ENCODE data around the gene TSEN15. TPM values are rescaled to one million over a fixed set of nuclear protein-coding genes. Genes with fewer than 3 reads are reported as not detected.

TSEN15 gene
- total and polyA plus RNA-seq, 2 of the 13 experiments (the other 11 are each of a cell fraction or from before 2014, with no cell fraction given), result 25.6 to 35.8 TPM

GRCh38 chr1:184068354-184068753, 16.8 kb downstream of the TSEN15 start:
- FAIRE-seq, result no peak
- no TSS peak for BruUV-seq (replicated peaks)
- Histone ChIP-seq H4K20me1 (ENCODE audit: insufficient read depth, low read length) (no peaks in the 10 kb centered on the region), H3K9ac (ENCODE audit: insufficient read depth, low read depth, low read length) (no peak overlapping the region), H3K4me2 (ENCODE audit: low read depth, low read length) (no peak overlapping the region), H2AFZ (ENCODE audit: low read length) (no peak overlapping the region), H3K9me3 (ENCODE audit: low read length) (no peaks in the 10 kb centered on the region), H3K79me2 (ENCODE audit: insufficient read depth, low read length) (no peaks in the 10 kb centered on the region), H3K27ac (ENCODE audit: extremely low read length, insufficient read depth, low read length) (no peak overlapping the region), H3K4me3 (replicated peaks in 1 of 3; ENCODE audit: insufficient read depth in 1 of 3, low read depth in 2 of 3, low read length in 3 of 3) (no peak overlapping the region), H3K27me3 (ENCODE audit: control insufficient read depth in 1 of 2, insufficient read depth in 2 of 2, low read length in 2 of 2) (no peaks in the 10 kb centered on the region), H3K4me1 (ENCODE audit: insufficient read depth, low read length) (no peaks in the 10 kb centered on the region), H3K36me3 (replicated peaks in 1 of 2; ENCODE audit: control insufficient read depth in 1 of 2, insufficient read depth in 2 of 2, low read length in 2 of 2) (peaks cover 0 to 13% of the 10 kb centered on the region in 2 experiments; a peak in 1 of 5 replicates)
- intact Hi-C loops (cut with micrococcal nuclease; ENCODE audit: unreplicated experiment), result no loop called here
- CTCF ChIA-PET (ENCODE audit: low intra/inter-chr PET ratio, low total read pairs), result no interaction called here
- no peak for ATAC-seq
- no peak for DNase-seq (ENCODE audit: low spot score)
- TF ChIP-seq MAFF (IDR thresholded peaks at IDR 0.05; ENCODE audit: low read depth, low read length), result 0 out of 2 replicates have a peak, but pooled peaks have one; percentile 7
- no peak for TF ChIP-seq ZMYM2 (CRISPR knock-in tag; IDR thresholded peaks at IDR 0.05)
- POLR2A ChIA-PET, result interaction anchor here (1.6 kb wide), 1 partner anchor 17 kb away, joined by 5 read pairs; the partner anchor contains the start of gene TSEN15
- in situ Hi-C loops (cut with HindIII; ENCODE audit: extremely low pct_ligation_motif_present, low pct_unique_long_range_greater_than_20kb), result no loop called here

GRCh38 chr1:184069675-184070074, 18.1 kb downstream of the TSEN15 start:
- WGBS (ENCODE audit: low lambda C conversion rate), result 62% methylated on average over 2 of the region's 2 CpGs

More at GRCh38 chr1:184069675-184070074, 18.1 kb downstream of the TSEN15 start:
- H3K27ac ChIP-seq (ENCODE audit: extremely low read length, insufficient read depth, low read length), result no peak overlapping the region
- no peak overlapping the region for H2AFZ ChIP-seq (ENCODE audit: low read length)
- BruUV-seq (replicated peaks), result no TSS peak
- in situ Hi-C loops (cut with HindIII; ENCODE audit: extremely low pct_ligation_motif_present, low pct_unique_long_range_greater_than_20kb), result loop anchor here (10.0 kb wide), 1 partner anchor 495 kb away; no protein-coding TSS in a partner anchor
- DNase-seq (ENCODE audit: low spot score), result no peak
- no peak overlapping the region for H3K4me2 ChIP-seq (ENCODE audit: low read depth, low read length)
- H3K4me1 ChIP-seq (ENCODE audit: insufficient read depth, low read length), result no peaks in the 10 kb centered on the region
- intact Hi-C loops (cut with micrococcal nuclease; ENCODE audit: unreplicated experiment), result no loop called here
- no peak overlapping the region for H3K4me3 ChIP-seq (replicated peaks in 1 of 3; ENCODE audit: insufficient read depth in 1 of 3, low read depth in 2 of 3, low read length in 3 of 3)
- no peaks in the 10 kb centered on the region for H3K79me2 ChIP-seq (ENCODE audit: insufficient read depth, low read length)
- CTCF ChIA-PET (ENCODE audit: low intra/inter-chr PET ratio, low total read pairs), result no interaction called here
- no peak for FAIRE-seq
- H3K27me3 ChIP-seq (ENCODE audit: control insufficient read depth in 1 of 2, insufficient read depth in 2 of 2, low read length in 2 of 2), result no peaks in the 10 kb centered on the region
- H3K36me3 ChIP-seq (replicated peaks in 1 of 2; ENCODE audit: control insufficient read depth in 1 of 2, insufficient read depth in 2 of 2, low read length in 2 of 2), result peaks cover 0 to 13% of the 10 kb centered on the region in 2 experiments; a peak in 2 of 5 replicates
- no peaks in the 10 kb centered on the region for H3K9me3 ChIP-seq (ENCODE audit: low read length)
- no peak for ATAC-seq
- H4K20me1 ChIP-seq (ENCODE audit: insufficient read depth, low read length), result no peaks in the 10 kb centered on the region
- POLR2A ChIA-PET, result interaction anchor here (1.6 kb wide), 1 partner anchor 19 kb away, joined by 5 read pairs; the partner anchor contains the start of gene TSEN15
- H3K9ac ChIP-seq (ENCODE audit: insufficient read depth, low read depth, low read length), result no peak overlapping the region
- TF ChIP-seq ZNF274 (CRISPR knock-in tag; IDR thresholded peaks at IDR 0.05), result no peak
- TF ChIP-seq ZNF331 (CRISPR knock-in tag; IDR thresholded peaks at IDR 0.05), result no peak
- no peak for TF ChIP-seq SIX1 (CRISPR knock-in tag; IDR thresholded peaks at IDR 0.05; ENCODE audit: borderline replicate concordance)
- no peak for TF ChIP-seq NFYC (CRISPR knock-in tag; IDR thresholded peaks at IDR 0.05)
- no peak for TF ChIP-seq HDAC6 (IDR thresholded peaks at IDR 0.05; ENCODE audit: low read depth, low read length)
- TF ChIP-seq TBX2 (CRISPR knock-in tag; IDR thresholded peaks at IDR 0.05; ENCODE audit: borderline replicate concordance), result no peak
- TF ChIP-seq ZNF563 (CRISPR knock-in tag; IDR thresholded peaks at IDR 0.05), result no peak
- TF ChIP-seq ZSCAN31 (CRISPR knock-in tag; IDR thresholded peaks at IDR 0.05; ENCODE audit: low read depth), result no peak
- TF ChIP-seq ZNF441 (CRISPR knock-in tag; IDR thresholded peaks at IDR 0.05; ENCODE audit: borderline replicate concordance), result no peak
- no peak for TF ChIP-seq ZNF674 (CRISPR knock-in tag; IDR thresholded peaks at IDR 0.05; ENCODE audit: low read depth)
- TF ChIP-seq GATAD1 (CRISPR knock-in tag; IDR thresholded peaks at IDR 0.05), result no peak
- TF ChIP-seq ZNF256 (CRISPR knock-in tag; conservative IDR thresholded peaks at IDR 0.05), result no peak

Measured in HepG2 (cell line).